Natural killer cell (primary cell): ENCODE measurements around the gene ST6GALNAC4. TPM values are rescaled to one million over a fixed set of nuclear protein-coding genes. Genes with fewer than 3 reads are reported as not detected.
A peak's percentile ranks its signal among the peaks of the same experiment; 100 is the strongest.

ENCODE experiments used
- ATAC-seq, 3 donors: fragments of 150-1000 bp in 2 of 3; fragments of 200-7000 bp in 1 of 3; cut with Tn5 transposase; 1 replicate in 1 of 3; 2 replicates in 2 of 3; pipeline ENCODE4 v1.10.0; 2021; ENCODE audit warnings: mild to moderate bottlenecking in 2 of 3, moderate library complexity in 2 of 3
- DNase-seq, 2 donors: peaks; one replicate each; pipeline versions ENCODE4 v3.0.0 to v3.0.0-alpha.2; 2013 to 2021; ENCODE audit warnings: mixed read lengths in 1 of 2
- H3K27ac ChIP-seq: one replicate; pipeline ENCODE4 v1.5.1; 2013; ENCODE audit warnings: mild to moderate bottlenecking, low read length
- H3K27me3 ChIP-seq: one replicate; pipeline ENCODE4 v1.6.1; 2013; ENCODE audit warnings: low read length; ENCODE audit not compliant: control insufficient read depth, insufficient read depth
- H3K36me3 ChIP-seq: one replicate; pipeline ENCODE4 v1.6.1; 2013; ENCODE audit warnings: low read length; ENCODE audit not compliant: control insufficient read depth, insufficient read depth
- H3K4me1 ChIP-seq: one replicate; pipeline ENCODE4 v1.6.1; 2013; ENCODE audit warnings: low read length; ENCODE audit not compliant: control insufficient read depth, insufficient read depth
- H3K4me3 ChIP-seq: one replicate; pipeline ENCODE4 v1.5.1; 2013; ENCODE audit warnings: low read length
- H3K9me3 ChIP-seq: one replicate; pipeline ENCODE4 v1.6.1; 2013; ENCODE audit warnings: low read length; ENCODE audit not compliant: control insufficient read depth, insufficient read depth
- H3K27ac Mint-ChIP-seq, 2 donors: one replicate each; pipeline ENCODE4 v1.8.0; 2022; ENCODE audit warnings: mild to moderate bottlenecking in 2 of 2, mixed read lengths in 2 of 2, moderate library complexity in 1 of 2
- H3K27me3 Mint-ChIP-seq, 2 donors: one replicate each; pipeline ENCODE4 v1.8.0; 2022; ENCODE audit warnings: low read depth in 2 of 2, mixed read lengths in 2 of 2
- H3K36me3 Mint-ChIP-seq: one replicate; pipeline ENCODE4 v1.8.0; 2022; ENCODE audit warnings: mixed read lengths
- H3K4me1 Mint-ChIP-seq, 2 donors: one replicate each; pipeline ENCODE4 v1.8.0; 2022; ENCODE audit warnings: mixed read lengths in 2 of 2
- H3K4me3 Mint-ChIP-seq: one replicate; pipeline ENCODE4 v1.8.0; 2022; ENCODE audit warnings: mild to moderate bottlenecking, moderate library complexity, mixed read lengths
- H3K9me3 Mint-ChIP-seq, 2 donors: one replicate each; pipeline ENCODE4 v1.8.0; 2022; ENCODE audit warnings: mixed read lengths in 2 of 2
- WGBS: methylation state at CpG from one replicate; pipeline ENCODE4 v1.1.7; 2013; ENCODE audit warnings: missing lambda C conversion rate; ENCODE audit not compliant: insufficient coverage; 5-methylcytosine and 5-hydroxymethylcytosine counted together
- intact Hi-C: fragments of 100-400 bp; cut with micrococcal nuclease; formaldehyde crosslinking; loops from one replicate; pipeline ENCODE4 v1.14.2; 2022
- total RNA-seq, 4 donors: library from RNA; stranded (reverse); fragments of 120-200 nt in 1 of 4; gene quantifications; one replicate each; pipeline versions ENCODE4 v1.2.3 to v1.2.4, GENCODE V29; 2013 to 2022
- TF ChIP-seq, protein P1 (sequence below): fragments of 200-600 bp; IDR thresholded peaks from one replicate; pipeline ENCODE4 v1.8.0; 2022; ENCODE audit warnings: antibody characterized with exemption

Gene ST6GALNAC4
- total RNA-seq, 3 donors from 2014 or later (not counting 1 experiment from before 2014, with no cell fraction given): 18.8 to 33.0 (median 20.4) TPM

DNA sequence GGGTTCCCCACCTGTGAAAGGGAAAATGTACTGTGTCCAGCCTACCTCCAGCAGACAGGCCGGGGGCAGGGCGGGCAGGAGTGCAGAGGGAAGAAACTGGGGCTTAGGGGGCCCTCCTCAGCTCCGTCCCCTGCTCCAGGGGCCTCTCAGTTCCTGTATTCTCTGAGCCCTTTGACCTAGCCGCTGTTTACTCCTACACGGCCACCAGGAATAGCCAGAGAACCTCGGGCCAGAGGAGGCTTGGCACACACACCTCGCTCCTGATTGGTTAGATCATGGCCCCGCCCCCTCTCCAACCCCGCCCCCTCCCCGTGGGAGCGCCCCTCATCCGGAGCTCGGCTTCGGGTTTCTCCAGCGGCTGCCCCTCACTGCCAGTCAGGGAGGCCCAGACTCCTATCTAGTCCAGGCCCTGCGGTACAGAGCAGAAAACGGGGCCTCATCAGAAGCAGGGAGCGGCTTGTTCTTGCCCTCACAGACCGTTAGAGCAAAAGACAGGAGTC lies 19.6 kb downstream of the ST6GALNAC4 start:
- H3K27ac ChIP-seq: peak overlapping the region; percentile 15
- no peaks in the 10 kb centered on the region for H3K27me3 Mint-ChIP-seq
- peaks cover 10% of the 10 kb centered on the region for H3K9me3 ChIP-seq
- WGBS: 38% methylated on average over 18 of the region's 19 CpGs
- peak overlapping the region; percentile 43 to 63 for H3K27ac Mint-ChIP-seq
- DNase-seq (peak in 1 of 2 donors; percentile 45), ATAC-seq (peak in 2 of 3 donors; percentile 27 to 40)
- peaks cover 43% of the 10 kb centered on the region for H3K36me3 ChIP-seq
- no peak overlapping the region for H3K4me3 ChIP-seq
- H3K4me1 Mint-ChIP-seq: peaks cover 32 to 63% of the 10 kb centered on the region in 2 donors
- intact Hi-C loops: no loop called here
- H3K4me3 Mint-ChIP-seq: peak overlapping the region; percentile 66
- H3K4me1 ChIP-seq: peaks cover 58% of the 10 kb centered on the region
- H3K36me3 Mint-ChIP-seq: peaks cover 20% of the 10 kb centered on the region
- H3K9me3 Mint-ChIP-seq: no peaks in the 10 kb centered on the region
- TF ChIP-seq, protein P1, sequence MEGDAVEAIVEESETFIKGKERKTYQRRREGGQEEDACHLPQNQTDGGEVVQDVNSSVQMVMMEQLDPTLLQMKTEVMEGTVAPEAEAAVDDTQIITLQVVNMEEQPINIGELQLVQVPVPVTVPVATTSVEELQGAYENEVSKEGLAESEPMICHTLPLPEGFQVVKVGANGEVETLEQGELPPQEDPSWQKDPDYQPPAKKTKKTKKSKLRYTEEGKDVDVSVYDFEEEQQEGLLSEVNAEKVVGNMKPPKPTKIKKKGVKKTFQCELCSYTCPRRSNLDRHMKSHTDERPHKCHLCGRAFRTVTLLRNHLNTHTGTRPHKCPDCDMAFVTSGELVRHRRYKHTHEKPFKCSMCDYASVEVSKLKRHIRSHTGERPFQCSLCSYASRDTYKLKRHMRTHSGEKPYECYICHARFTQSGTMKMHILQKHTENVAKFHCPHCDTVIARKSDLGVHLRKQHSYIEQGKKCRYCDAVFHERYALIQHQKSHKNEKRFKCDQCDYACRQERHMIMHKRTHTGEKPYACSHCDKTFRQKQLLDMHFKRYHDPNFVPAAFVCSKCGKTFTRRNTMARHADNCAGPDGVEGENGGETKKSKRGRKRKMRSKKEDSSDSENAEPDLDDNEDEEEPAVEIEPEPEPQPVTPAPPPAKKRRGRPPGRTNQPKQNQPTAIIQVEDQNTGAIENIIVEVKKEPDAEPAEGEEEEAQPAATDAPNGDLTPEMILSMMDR: no peak
- no peaks in the 10 kb centered on the region for H3K27me3 ChIP-seq

DNA sequence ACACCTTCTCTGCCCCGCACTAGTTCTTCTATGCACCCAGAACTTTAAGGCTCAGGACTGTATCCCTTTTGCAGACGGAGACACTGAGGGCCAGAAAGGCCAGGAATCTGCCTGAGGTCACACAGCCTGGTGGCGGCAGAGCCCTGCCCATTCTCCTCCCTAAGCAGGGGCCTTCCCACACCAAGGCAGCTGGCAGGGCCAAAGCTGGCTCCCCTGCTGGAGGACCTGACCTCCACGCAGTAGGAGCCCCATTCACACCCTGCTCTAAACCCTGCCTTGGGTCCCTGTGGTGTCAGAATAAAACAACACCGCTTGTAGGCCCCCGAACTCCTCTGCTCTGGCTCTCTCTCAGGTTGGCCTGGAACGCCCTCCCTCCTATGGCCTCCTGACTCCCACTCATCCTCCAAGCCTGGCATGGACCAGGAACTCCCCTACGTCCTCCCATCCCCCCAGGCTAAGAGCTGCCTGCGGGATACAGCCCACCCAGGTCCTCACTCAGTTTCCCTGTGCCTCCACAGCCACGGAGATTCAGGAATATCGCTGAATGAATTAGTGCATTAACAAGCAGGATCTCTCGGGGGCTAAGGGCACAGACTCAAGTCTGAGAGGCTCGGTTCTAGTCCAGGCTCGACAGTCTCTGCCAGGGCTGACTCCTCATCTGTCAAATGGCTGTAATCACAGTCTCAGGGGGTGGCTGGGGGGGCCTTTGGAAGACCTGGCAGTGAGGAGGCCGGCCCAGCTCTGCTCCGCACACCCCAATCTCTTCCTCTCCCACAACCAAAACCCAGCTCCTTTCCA lies 20.2 kb downstream of the ST6GALNAC4 start:
- H3K27ac ChIP-seq: peak overlapping the region; percentile 15
- Mint-ChIP-seq H3K4me1 (peaks cover 34 to 62% of the 10 kb centered on the region in 2 donors), H3K4me3 (no peak overlapping the region), H3K9me3 (no peaks in the 10 kb centered on the region), H3K27ac (peak overlapping the region; percentile 43 to 63), H3K36me3 (peaks cover 21% of the 10 kb centered on the region), H3K27me3 (no peaks in the 10 kb centered on the region)
- peaks cover 10% of the 10 kb centered on the region for H3K9me3 ChIP-seq
- no peak overlapping the region for H3K4me3 ChIP-seq
- DNase-seq (no peak), ATAC-seq (no peak)
- peaks cover 45% of the 10 kb centered on the region for H3K36me3 ChIP-seq
- intact Hi-C loops: no loop called here
- TF ChIP-seq, protein P1: no peak
- H3K4me1 ChIP-seq: peaks cover 52% of the 10 kb centered on the region
- 90% methylated on average over 16 of the region's 16 CpGs for WGBS
- no peaks in the 10 kb centered on the region for H3K27me3 ChIP-seq

DNA sequence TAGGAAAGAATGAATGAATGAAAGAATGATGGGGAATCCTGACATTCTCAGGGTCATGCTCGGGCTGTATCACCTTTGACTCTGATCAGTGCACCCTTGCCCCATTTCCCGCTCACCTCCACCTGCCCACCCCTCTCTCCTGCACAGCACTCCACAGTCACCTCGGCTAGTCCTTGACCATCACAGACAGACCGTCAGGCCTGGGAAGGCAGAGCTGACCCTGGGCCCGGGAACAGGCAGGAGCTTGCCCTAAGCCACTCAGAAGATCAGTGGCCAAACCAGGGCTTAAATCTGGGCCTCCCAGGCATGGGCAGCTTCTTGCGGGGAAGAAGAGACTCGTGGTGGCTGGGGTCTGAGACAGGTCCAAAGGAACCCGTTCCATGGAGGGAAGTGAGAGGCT lies 21.0 kb downstream of the ST6GALNAC4 start:
- Mint-ChIP-seq H3K27ac (peak overlapping the region; percentile 29 to 43), H3K27me3 (no peaks in the 10 kb centered on the region), H3K36me3 (peaks cover 21% of the 10 kb centered on the region), H3K4me3 (peak overlapping the region; percentile 60), H3K4me1 (peaks cover 34 to 62% of the 10 kb centered on the region in 2 donors), H3K9me3 (no peaks in the 10 kb centered on the region)
- Histone ChIP-seq H3K36me3 (peaks cover 50% of the 10 kb centered on the region), H3K9me3 (peaks cover 10% of the 10 kb centered on the region), H3K27me3 (no peaks in the 10 kb centered on the region), H3K4me3 (no peak overlapping the region), H3K27ac (no peak overlapping the region), H3K4me1 (peaks cover 44% of the 10 kb centered on the region)
- DNase-seq: no peak
- TF ChIP-seq, protein P1: no peak
- intact Hi-C loops: no loop called here
- 95% methylated on average over 8 of the region's 8 CpGs for WGBS
- ATAC-seq: no peak
